HG02759 (cell line): ENCODE data around the gene ENG.

Experiments used
- ATAC-seq: cut with Tn5 transposase; IDR thresholded peaks from one replicate; pipeline ENCODE4 v1.9.1; 2021; ENCODE audit warnings: mild to moderate bottlenecking, moderate library complexity; ENCODE audit not compliant: unreplicated experiment

Gene ENG

GRCh38 chr9:127866535-127866934 lies 12.1 kb upstream of the ENG start:
- no peak for ATAC-seq

- no peak for ATAC-seq
Observed at GRCh38 chr9:127865645-127866464, 11.4 kb upstream of the ENG start.

GRCh38 chr9:127863191-127863621 lies 8.7 kb upstream of the ENG start:
- ATAC-seq, result no peak

- ATAC-seq, result no peak
Observed at GRCh38 chr9:127862075-127863011, 7.9 kb upstream of the ENG start.

- no peak for ATAC-seq
Observed at GRCh38 chr9:127860779-127861178, 6.3 kb upstream of the ENG start.

GRCh38 chr9:127860260-127860659 lies 5.8 kb upstream of the ENG start:
- ATAC-seq, result no peak

GRCh38 chr9:127858041-127858512 lies 3.6 kb upstream of the ENG start:
- ATAC-seq, result no peak

GRCh38 chr9:127857278-127857677 lies 2.8 kb upstream of the ENG start:
- no peak for ATAC-seq

- no peak for ATAC-seq
Observed at GRCh38 chr9:127856729-127857116, 2.3 kb upstream of the ENG start.

GRCh38 chr9:127856094-127856728 lies 1.8 kb upstream of the ENG start:
- ATAC-seq, result no peak

- ATAC-seq, result no peak
Observed at GRCh38 chr9:127855522-127855921, 1.1 kb upstream of the ENG start.

GRCh38 chr9:127854960-127855359 lies 502 bp upstream of the ENG start:
- ATAC-seq, result no peak

GRCh38 chr9:127853312-127854183 lies 910 bp downstream of the ENG start:
- no peak for ATAC-seq

- ATAC-seq, result no peak
Observed at GRCh38 chr9:127852829-127853228, 1.6 kb downstream of the ENG start.

- no peak for ATAC-seq
Observed at GRCh38 chr9:127850286-127850830, 4.1 kb downstream of the ENG start.

GRCh38 chr9:127848756-127849504 lies 5.5 kb downstream of the ENG start:
- ATAC-seq, result no peak

- no peak for ATAC-seq
Observed at GRCh38 chr9:127847833-127848755, 6.4 kb downstream of the ENG start.

GRCh38 chr9:127847178-127847510 lies 7.3 kb downstream of the ENG start:
- no peak for ATAC-seq
